Occipital lobe (tissue), 2 donors: ENCODE results near the gene MC2R. TPM values are rescaled to one million over a fixed set of nuclear protein-coding genes. Genes with fewer than 3 reads are reported as not detected.
"Not testable (repeated sequence)": the region's sequence is repeated elsewhere in the genome, so short reads cannot be mapped to it uniquely, and the experiment has no call there.

Experiments
- DNase-seq: peaks from one replicate; lab custom pipeline; 2025; lab: John Stamatoyannopoulos, UW
- total RNA-seq: library from RNA; depleted of rRNA; stranded (reverse); fragments of >200 nt; gene quantifications from one replicate; pipeline ENCODE4 v1.2.3, GENCODE V29; 2014

The MC2R gene
- total RNA-seq, 1 donor from 2014 or later = not detected

DNA sequence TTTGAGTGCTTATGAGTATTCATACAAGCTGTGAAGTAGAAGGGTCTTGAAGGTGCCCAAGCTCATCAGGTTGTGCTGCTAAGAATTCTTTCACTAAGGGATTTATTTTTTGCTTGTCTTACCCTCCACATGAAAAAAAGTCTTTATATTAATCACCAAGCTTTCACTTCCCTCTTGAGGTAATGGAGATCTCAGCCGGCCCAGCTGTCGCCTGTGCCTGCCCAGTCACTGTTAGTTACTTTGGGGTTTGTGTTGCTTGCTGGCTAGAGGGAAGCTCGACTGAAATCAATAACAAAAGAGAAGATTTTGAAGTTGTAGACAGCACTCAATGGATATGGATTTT lies 21.9 kb downstream of the MC2R start:
- DNase-seq = no peak

DNA sequence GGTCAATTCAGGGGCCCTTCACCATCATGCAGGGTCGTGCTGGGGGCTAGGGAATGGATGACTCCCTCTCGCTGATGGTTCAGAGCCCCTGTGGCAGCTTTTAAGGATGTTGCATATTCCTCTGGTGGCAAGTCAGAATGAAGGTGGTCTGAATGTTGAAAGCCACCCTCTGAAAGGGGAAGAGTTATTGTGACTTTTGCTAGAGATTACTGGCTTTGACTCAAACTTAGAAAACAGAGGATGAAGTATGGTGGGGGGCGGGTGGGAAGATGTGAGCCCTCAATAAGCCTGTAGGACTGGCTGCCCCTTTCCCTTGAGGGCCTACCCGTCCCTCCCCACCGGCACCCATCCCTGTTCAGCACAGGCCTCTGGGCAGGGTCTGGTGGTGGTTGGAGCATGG lies 23.2 kb downstream of the MC2R start:
- no peak for DNase-seq

- DNase-seq = no peak
These were observed 24.5 kb downstream of the MC2R start for GRCh38 chr18:13890761-13891361.

DNA sequence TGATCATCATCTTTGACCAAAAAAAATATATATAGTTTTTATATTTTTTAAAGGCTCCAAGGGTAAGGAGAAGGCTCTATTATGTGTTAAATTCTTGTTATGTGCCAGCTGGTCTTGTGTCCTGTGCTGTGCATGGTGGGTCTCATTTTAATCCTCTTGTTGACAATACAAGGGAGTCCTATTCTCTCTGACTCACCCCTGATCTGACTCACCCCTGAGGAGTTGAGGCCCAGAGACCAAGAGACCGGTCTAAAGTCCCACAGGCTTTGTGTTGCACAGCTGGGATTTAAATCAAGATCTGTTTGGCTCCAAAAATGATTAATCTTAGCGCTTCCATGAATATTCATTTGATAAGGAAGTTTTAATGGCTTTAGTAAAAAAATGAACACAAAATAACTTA lies 25.7 kb downstream of the MC2R start:
- DNase-seq = no peak

DNA sequence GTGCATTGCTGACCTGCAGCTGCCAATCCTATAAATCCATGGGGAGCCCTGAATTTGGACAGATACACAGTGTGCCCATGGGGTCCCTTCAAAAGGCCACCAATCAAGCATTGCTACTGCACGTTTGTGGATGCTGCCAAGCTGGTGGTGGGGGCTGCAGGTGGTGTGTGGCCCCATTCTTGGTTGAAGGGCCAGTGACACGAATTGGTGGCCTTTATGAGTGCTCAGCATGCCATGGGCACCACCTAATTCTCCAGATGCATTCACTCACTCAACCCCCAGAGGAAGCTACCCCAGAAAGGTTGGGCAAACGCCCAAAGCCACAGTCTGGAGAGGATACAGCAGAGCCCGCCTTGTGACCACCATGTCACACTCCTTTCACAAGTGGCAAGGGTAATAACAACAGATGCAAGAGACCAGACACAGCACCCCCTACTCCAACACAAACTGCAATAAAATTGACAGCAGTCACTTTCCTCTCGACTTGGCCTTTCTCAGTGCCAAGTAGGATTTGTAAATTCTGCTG lies 27.1 kb downstream of the MC2R start:
- no peak for DNase-seq

GRCh38 chr18:13885009-13885408 lies 30.3 kb downstream of the MC2R start:
- DNase-seq = no peak

- DNase-seq = no peak
These were observed 35.4 kb downstream of the MC2R start for GRCh38 chr18:13879937-13880336.

DNA sequence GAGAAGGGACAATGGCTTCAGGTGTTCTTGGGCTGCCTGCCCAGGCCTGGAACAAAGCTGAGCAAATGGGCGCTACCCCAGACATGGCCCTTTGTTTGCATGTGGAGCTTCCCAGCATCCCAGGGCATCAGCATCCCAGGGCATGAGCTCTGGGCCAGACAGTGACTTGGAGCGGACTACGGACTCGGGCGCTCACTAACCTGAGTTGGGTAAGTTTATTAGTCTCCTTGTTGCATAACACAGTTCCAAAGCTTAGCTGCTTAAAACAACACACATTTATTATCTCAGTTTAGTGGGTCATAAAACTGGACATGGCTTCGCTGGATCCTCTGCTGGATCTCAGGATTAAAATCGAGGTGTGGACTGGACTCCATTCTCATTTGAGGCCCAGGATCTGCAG lies 35.8 kb downstream of the MC2R start:
- no peak for DNase-seq

GRCh38 chr18:13878857-13879256 lies 36.5 kb downstream of the MC2R start:
- no peak for DNase-seq

- DNase-seq = no peak
These were observed 38.2 kb downstream of the MC2R start for GRCh38 chr18:13877157-13877556.

DNA sequence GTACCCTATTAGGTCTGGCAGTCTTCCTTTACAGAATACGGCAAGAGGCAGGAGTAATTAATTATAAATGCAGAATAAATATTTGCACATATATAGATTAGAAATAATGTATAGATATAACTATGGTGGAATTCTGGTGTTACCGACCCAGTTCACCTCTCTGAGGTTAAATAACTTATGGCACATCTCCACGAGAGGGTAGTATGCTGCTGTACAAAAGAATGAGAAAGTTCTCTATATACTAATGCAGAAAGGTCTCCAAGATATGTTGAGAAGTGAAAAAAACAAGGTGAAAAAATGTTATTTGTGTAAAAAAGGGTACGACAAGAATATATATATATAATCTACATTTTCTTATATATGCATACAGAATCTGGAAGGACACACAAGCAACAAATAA lies 40.8 kb downstream of the MC2R start:
- DNase-seq = no peak

DNA sequence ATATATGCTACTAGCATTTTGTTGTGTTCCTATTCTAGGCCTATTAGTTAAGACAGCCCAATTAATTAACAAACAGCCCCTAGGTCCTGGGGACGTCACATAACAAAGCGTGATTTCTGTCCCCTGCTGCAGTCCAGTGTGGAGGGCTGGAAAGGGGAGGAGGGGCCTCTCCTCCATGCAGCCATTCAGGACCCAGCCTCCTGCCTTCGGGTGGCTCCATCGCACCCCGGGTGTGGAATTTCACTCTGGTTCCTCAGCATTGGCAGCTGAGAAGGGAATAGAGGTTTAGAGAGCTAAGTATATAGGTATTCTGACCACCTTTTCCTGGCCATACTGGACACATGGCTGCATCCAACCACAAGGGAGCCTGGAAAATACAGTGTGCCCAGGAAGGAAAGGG lies 42.4 kb downstream of the MC2R start:
- no peak for DNase-seq

DNA sequence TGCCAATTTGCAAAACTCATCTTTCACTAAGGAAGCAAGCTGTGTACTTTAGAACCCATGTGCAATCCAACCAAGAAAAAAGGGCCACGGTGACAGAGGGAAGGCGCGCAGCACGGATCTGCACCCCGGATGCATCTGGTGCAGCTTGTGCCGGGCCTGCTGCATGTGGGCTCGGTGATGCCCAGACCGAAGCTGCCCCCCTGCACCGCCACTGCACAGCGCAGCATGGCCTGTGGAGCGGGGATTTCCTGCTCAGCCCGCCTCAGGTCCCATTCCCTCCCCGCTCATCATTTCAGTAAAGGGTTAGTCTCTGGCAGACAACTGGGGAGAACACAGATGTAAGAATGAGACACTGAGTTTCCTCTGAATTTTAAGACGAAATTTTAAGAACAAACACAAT lies 43.0 kb downstream of the MC2R start:
- no peak for DNase-seq

DNA sequence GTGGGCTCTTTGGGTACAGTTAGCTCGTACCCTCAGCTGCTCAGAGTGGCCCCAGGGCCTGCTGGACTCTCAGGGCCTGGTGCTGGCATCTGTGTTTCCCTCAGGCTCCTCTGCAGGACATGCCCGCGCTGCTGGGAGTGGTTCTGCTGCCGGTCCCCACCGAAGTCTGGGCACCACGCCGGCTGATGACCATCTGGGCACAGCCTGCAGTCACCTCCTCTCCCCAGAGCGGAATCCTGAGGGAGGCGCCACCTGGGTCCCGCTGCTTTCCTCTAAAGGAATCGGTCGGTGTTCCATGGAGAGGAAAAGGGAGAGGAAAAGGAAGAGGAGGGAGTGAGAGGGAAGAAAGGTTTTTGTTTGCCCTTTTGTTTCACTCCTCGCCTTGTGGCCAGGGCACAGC lies 43.6 kb downstream of the MC2R start:
- no peak for DNase-seq

DNA sequence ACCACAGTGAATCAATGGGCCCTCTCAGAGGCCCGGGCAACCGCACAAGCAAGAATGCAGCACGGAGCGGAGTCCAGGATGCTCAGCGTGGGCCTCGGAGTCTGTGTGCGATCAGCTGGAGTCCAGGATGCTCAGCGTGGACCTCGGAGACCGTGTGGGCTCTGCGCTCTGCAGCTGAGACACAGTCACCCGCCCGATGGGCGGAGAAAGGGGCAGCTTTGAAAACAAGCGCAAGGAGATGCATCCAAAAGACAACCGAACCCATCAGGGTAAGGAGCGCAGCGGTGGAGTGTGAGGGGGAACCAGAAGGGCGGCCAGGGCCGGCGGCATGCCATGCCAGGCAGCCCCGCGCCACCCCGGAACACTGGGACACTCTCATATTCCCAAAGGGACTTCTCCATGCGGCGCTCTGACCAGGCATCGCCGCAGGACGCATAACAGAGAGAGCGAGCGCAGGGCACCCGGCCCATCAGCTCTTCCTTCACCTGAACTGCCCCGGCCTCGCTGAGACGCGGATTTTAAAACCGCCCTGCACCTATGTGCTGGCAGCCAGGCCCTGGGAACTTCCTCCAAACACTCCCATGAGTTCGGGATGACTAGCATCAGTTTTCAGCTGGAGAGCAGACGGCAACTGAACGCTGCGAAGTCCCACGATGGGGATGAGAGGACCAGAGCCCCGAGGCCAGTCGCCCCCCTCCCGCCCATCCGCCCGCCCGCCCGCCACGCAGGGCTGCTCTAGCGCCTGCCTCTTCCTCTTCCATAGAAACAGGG lies 46.6 kb downstream of the MC2R start:
- DNase-seq = no peak

- not testable (repeated sequence) for DNase-seq
These were observed 52.4 kb downstream of the MC2R start for GRCh38 chr18:13862898-13863297.

- DNase-seq = no peak
These were observed 65.5 kb downstream of the MC2R start for GRCh38 chr18:13849791-13850190.

DNA sequence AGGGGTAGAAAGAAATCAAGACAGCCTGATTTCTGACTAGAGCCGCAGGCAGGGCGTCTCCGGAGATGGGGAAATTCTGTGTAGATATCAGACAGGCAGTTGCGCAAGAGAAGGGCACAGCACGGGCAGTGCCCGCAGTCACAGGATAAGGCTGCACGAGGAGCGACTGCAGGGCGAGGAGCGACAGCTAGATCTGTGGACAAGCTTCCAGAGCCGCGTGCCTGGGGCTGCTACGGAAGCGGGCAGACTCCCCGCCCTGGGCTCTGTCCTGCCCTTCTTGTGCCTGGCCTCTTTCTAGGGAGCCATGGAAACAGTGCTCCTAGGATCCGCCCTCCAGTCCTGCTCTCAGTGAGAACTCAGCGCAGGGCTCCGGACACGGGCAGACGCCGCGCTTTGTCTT lies 78.8 kb downstream of the MC2R start:
- no peak for DNase-seq

- no peak for DNase-seq
These were observed 80.1 kb downstream of the MC2R start for GRCh38 chr18:13835202-13835601.

DNA sequence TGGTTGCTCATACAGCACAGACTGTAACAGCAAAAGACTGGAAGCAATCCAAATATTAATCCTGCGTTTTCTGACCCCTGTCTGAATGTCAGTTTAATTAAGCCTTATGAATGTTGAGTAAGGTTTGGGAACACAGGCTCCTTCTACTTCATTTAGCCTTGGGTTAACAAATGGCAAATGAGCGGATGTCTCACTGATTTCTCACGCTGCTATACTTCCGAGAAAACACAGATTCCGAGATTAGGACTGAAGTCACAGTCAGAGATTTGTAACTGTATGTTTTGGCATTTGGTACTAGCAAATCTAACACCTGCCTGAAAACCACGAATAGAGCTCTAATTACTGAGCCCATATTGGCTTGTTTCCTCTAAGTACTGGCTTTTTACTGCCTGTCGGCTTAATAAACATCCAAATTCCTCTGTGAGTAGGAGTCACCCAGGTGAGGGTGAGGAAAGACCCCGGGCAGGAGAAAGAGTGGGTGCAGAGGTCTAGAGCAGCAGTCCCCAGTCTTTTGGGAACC lies 80.8 kb downstream of the MC2R start:
- no peak for DNase-seq
